Heart left ventricle (tissue), 16 donors: Measurements from ENCODE around the gene SNAP91. TPM values are rescaled to one million over a fixed set of nuclear protein-coding genes. Genes with fewer than 3 reads are reported as not detected.
"Not testable (repeated sequence)": the region's sequence is repeated elsewhere in the genome, so short reads cannot be mapped to it uniquely, and the experiment has no call there.

Source experiments
- ATAC-seq, 4 donors: fragments of 200-7000 bp; cut with Tn5 transposase; one replicate each; pipeline ENCODE4 v1.9.1; 2020 to 2022; ENCODE audit warnings: moderate library complexity in 4 of 4, mild to moderate bottlenecking in 3 of 4, moderate number of reproducible peaks in 1 of 4
- DNase-seq, 5 donors: peaks; one replicate each; pipeline ENCODE4 v3.0.0-alpha.2; 2020
- H3K27ac ChIP-seq, 12 donors: fragments of 200-600 bp; sonication (generic) in 4 of 12; one replicate each; pipeline versions ENCODE4 v1.5.0 to v1.8.0; 2016 to 2022; ENCODE audit warnings: mild to moderate bottlenecking in 2 of 12
- H3K27me3 ChIP-seq, 9 donors: fragments of 200-600 bp; sonication (generic) in 2 of 9; one replicate each; pipeline versions ENCODE4 v1.5.1 to v1.8.0; 2016 to 2022; ENCODE audit warnings: mild to moderate bottlenecking in 3 of 9
- H3K36me3 ChIP-seq, 9 donors: fragments of 200-600 bp; sonication (generic) in 2 of 9; one replicate each; pipeline versions ENCODE4 v1.5.0 to v1.8.0; 2018 to 2022; ENCODE audit warnings: mild to moderate bottlenecking in 2 of 9
- H3K4me1 ChIP-seq, 12 donors: fragments of 200-600 bp; sonication (generic) in 4 of 12; one replicate each; pipeline versions ENCODE4 v1.5.0 to v1.8.0; 2016 to 2022; ENCODE audit warnings: mild to moderate bottlenecking in 3 of 12
- H3K4me3 ChIP-seq, 12 donors: fragments of 200-600 bp; sonication (generic) in 4 of 12; one replicate each; pipeline versions ENCODE4 v1.5.0 to v1.8.0; 2017 to 2022; ENCODE audit warnings: mild to moderate bottlenecking in 9 of 12, moderate library complexity in 4 of 12
- H3K9me3 ChIP-seq, 12 donors: fragments of 200-600 bp; sonication (generic) in 4 of 12; one replicate each; pipeline versions ENCODE4 v1.5.0 to v1.8.0; 2016 to 2022; ENCODE audit warnings: mild to moderate bottlenecking in 1 of 12
- CTCF ChIP-seq, 12 donors: fragments of 200-600 bp; sonication (generic) in 4 of 12; IDR thresholded peaks; one replicate each; pipeline versions ENCODE4 v1.5.0 to v1.8.0; 2018 to 2022; ENCODE audit warnings: antibody characterized with exemption in 12 of 12, mild to moderate bottlenecking in 5 of 12
- POLR2A ChIP-seq, 2 donors: fragments of 450-650 bp; IDR thresholded peaks; one replicate each; pipeline ENCODE4 v1.6.1; 2017; ENCODE audit warnings: antibody characterized with exemption in 2 of 2, mild to moderate bottlenecking in 2 of 2, moderate library complexity in 2 of 2
- WGBS, 4 donors: extraction: QIAGEN DNeasy Blood & Tissue Kit in 2 of 4; methylation state at CpG; one replicate each; pipeline versions ENCODE4 v1.1.5 to v1.1.7; 2013 to 2018; 5-methylcytosine and 5-hydroxymethylcytosine counted together
- intact Hi-C, 10 donors: fragments of 100-400 bp; cut with DNase I; formaldehyde crosslinking; loops; one replicate each; pipeline versions ENCODE4 v1.11.1 to v1.14.2; 2022
- polyA plus RNA-seq, 2 donors: library from polyadenylated mRNA; stranded (reverse); fragments of 200-250 nt; gene quantifications; one replicate each; pipeline ENCODE4 v1.2.3, GENCODE V29; 2013
- total RNA-seq, 9 donors: library from RNA; depleted of rRNA in 2 of 9; stranded (reverse); fragments of >200 nt in 2 of 9; fragmentation: NEBNext Ultra II Directional in 3 of 9; extraction: Animal tissue kit (Norgen Biotek cat#: 25700) in 3 of 9; gene quantifications; one replicate each; pipeline versions ENCODE4 v1.1.0 to v1.2.4, GENCODE V29; 2016 to 2023
- donor health status: ischemic (EF 13 %, LVEDD 7.1; RV severe dilation, severe dysfunction).
- donor health status: healthy with polysubstance abuse.
- donor health status: DM: no; HTN: yes; CAD: no.
- donor health status: DM: no; HTN: no; CAD: no.
- donor health status: ischemic (EF 25% LVEDD 6.9; RV normal size, moderate dysfunction).
- donor health status: ischemic (EF 25% LVEDD 5.7; RV mildly dilated, moderate dysfunction).
- donor health status: healthy.
- donor health status: DM: yes; HTN: yes; CAD: no.
- donor health status: ischemic (EF 35%, LVEDD 5.7; RV mildly dilated, moderate dysfunction).
- donor health status: nonischemic (EF 11% LVEDD 7.7; RV severe dilation, severe dysfunction).
- donor health status: DM: yes; HTN: yes; CAD: no.
- donor health status: PGD.
- donor health status: ischemic (EF 29% LVEDD 5.4; RV normal size, mild dysfunction).
- donor health status: nonischemic (EF 23%, LVEDD 6.1; RV moderate dilation, normal function).

The SNAP91 gene
- total and polyA plus RNA-seq, 11 donors = 0.19 to 3.9 (median 1.8) TPM

GRCh38 chr6:83636800-83637199, 72.1 kb downstream of the SNAP91 start:
- ATAC-seq (no peak), DNase-seq (no peak)
- no peak for TF ChIP-seq POLR2A (IDR thresholded peaks at IDR 0.05)
- no peak for TF ChIP-seq CTCF (IDR thresholded peaks at IDR 0.05)
- no peak overlapping the region for H3K4me3 ChIP-seq
- H3K36me3 ChIP-seq = no peaks in the 10 kb centered on the region
- H3K9me3 ChIP-seq = no peaks in the 10 kb centered on the region
- H3K27me3 ChIP-seq = no peaks in the 10 kb centered on the region
- 81 to 83% (median 82%) methylated on average over 7 of the region's 7 CpGs for WGBS, 4 donors
- intact Hi-C loops = no loop called here
- H3K4me1 ChIP-seq = no peaks in the 10 kb centered on the region
- H3K27ac ChIP-seq = no peak overlapping the region

GRCh38 chr6:83633609-83634008, 75.3 kb downstream of the SNAP91 start:
- WGBS, 4 donors = 61 to 74% (median 68%) methylated on average over 3 to 5 of the region's 5 CpGs
- no peaks in the 10 kb centered on the region for H3K9me3 ChIP-seq

GRCh38 chr6:83633149-83633548, 75.8 kb downstream of the SNAP91 start:
- TF ChIP-seq POLR2A (IDR thresholded peaks at IDR 0.05) (no peak), CTCF (IDR thresholded peaks at IDR 0.05) (no peak)
- DNase-seq (no peak), ATAC-seq (no peak)
- Histone ChIP-seq H3K27ac (no peak overlapping the region), H3K36me3 (no peaks in the 10 kb centered on the region), H3K4me1 (no peaks in the 10 kb centered on the region), H3K27me3 (no peaks in the 10 kb centered on the region), H3K4me3 (no peak overlapping the region), H3K9me3 (no peaks in the 10 kb centered on the region)
- 55 to 92% (median 66%) methylated on average over 2 of the region's 2 CpGs for WGBS, 4 donors
- intact Hi-C loops = no loop called here

More at GRCh38 chr6:83633609-83634008, 75.3 kb downstream of the SNAP91 start:
- ATAC-seq (no peak), DNase-seq (no peak)
- Histone ChIP-seq H3K27ac (no peak overlapping the region), H3K4me3 (no peak overlapping the region), H3K36me3 (no peaks in the 10 kb centered on the region), H3K27me3 (no peaks in the 10 kb centered on the region), H3K4me1 (no peaks in the 10 kb centered on the region)
- intact Hi-C loops = no loop called here
- TF ChIP-seq POLR2A (IDR thresholded peaks at IDR 0.05) (no peak), CTCF (IDR thresholded peaks at IDR 0.05) (no peak)

- H3K4me3 ChIP-seq, H3K9me3 ChIP-seq, H3K4me1 ChIP-seq, H3K27ac ChIP-seq, DNase-seq, ATAC-seq, H3K36me3 ChIP-seq, H3K27me3 ChIP-seq, intact Hi-C loops: not testable (repeated sequence)
- WGBS, 4 donors = 89 to 95% (median 92%) methylated on average over 4 of the region's 4 CpGs
Measured at GRCh38 chr6:83629908-83630307, 79.0 kb downstream of the SNAP91 start.
